ENCODE data around the gene ULBP2.
"Not testable (repeated sequence)": the region's sequence is repeated elsewhere in the genome, so short reads cannot be mapped to it uniquely, and the experiment has no call there.

Gene ULBP2

GRCh38 chr6:149938571-149939355 is 3.1 kb upstream of the ULBP2 start:
- peak overlapping the region; percentile 87 to 97 for H3K27ac Mint-ChIP-seq
- H3K36me3 Mint-ChIP-seq (ENCODE audit: insufficient read depth): peaks cover 34% of the 10 kb centered on the region
- DNase-seq: peak; percentile 57 to 67 (median 58)
- peak overlapping the region; percentile 76 to 85 for H3K4me3 Mint-ChIP-seq
- H3K4me1 Mint-ChIP-seq (ENCODE audit: low read depth in 2 of 2): peaks cover 24 to 34% of the 10 kb centered on the region in 2 donors
- H3K9me3 Mint-ChIP-seq: no peaks in the 10 kb centered on the region
- H3K27me3 Mint-ChIP-seq: peaks cover 65 to 70% of the 10 kb centered on the region in 2 donors
- peak; percentile 58 for ATAC-seq (replicated peaks)

GRCh38 chr6:149939356-149939648 is 2.5 kb upstream of the ULBP2 start:
- H3K4me3 Mint-ChIP-seq: peak overlapping the region; percentile 76 to 85
- no peak for DNase-seq
- peak overlapping the region; percentile 87 to 97 for H3K27ac Mint-ChIP-seq
- peaks cover 59 to 64% of the 10 kb centered on the region in 2 donors for H3K27me3 Mint-ChIP-seq
- H3K4me1 Mint-ChIP-seq (ENCODE audit: low read depth in 2 of 2): peaks cover 24 to 32% of the 10 kb centered on the region in 2 donors
- peaks cover 31% of the 10 kb centered on the region for H3K36me3 Mint-ChIP-seq (ENCODE audit: insufficient read depth)
- ATAC-seq (replicated peaks): no peak
- H3K9me3 Mint-ChIP-seq: no peaks in the 10 kb centered on the region

- ATAC-seq (replicated peaks): no peak
- H3K9me3 Mint-ChIP-seq: no peaks in the 10 kb centered on the region
- H3K4me1 Mint-ChIP-seq (ENCODE audit: low read depth in 2 of 2): peaks cover 24 to 31% of the 10 kb centered on the region in 2 donors
- DNase-seq: no peak
- H3K27me3 Mint-ChIP-seq: peaks cover 53 to 56% of the 10 kb centered on the region in 2 donors
- peak overlapping the region; percentile 89 to 91 for H3K4me3 Mint-ChIP-seq
- H3K36me3 Mint-ChIP-seq (ENCODE audit: insufficient read depth): peaks cover 30% of the 10 kb centered on the region
- H3K27ac Mint-ChIP-seq: no peak overlapping the region
Observed at GRCh38 chr6:149939909-149940671, 1.7 kb upstream of the ULBP2 start.

DNA sequence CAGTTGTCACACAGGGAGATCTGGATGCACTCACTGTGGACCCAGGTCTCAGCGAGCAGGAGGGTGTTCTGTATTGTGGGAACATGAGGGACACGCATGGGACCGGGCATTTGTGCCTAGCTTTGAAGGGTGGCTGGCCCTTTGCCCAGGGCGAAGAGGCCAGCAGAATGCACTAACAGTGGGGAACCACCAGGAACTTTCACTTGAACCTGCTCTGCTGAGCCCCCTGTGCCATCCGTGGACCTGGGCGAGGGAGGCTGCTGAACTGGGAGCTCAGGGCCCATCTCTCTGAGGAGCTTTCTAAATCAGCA is 1.2 kb upstream of the ULBP2 start:
- Mint-ChIP-seq H3K4me1 (ENCODE audit: low read depth in 2 of 2) (peaks cover 24 to 31% of the 10 kb centered on the region in 2 donors), H3K27ac (peak overlapping the region in 1 of 2 donors; percentile 90), H3K27me3 (peaks cover 47 to 51% of the 10 kb centered on the region in 2 donors), H3K4me3 (peak overlapping the region; percentile 89 to 91), H3K9me3 (no peaks in the 10 kb centered on the region), H3K36me3 (ENCODE audit: insufficient read depth) (peaks cover 34% of the 10 kb centered on the region)
- ATAC-seq (replicated peaks) (no peak), DNase-seq (no peak)

- Mint-ChIP-seq H3K4me1 (ENCODE audit: low read depth in 2 of 2) (peaks cover 24 to 31% of the 10 kb centered on the region in 2 donors), H3K36me3 (ENCODE audit: insufficient read depth) (peaks cover 32% of the 10 kb centered on the region), H3K27ac (peak overlapping the region; percentile 90 to 95), H3K9me3 (no peaks in the 10 kb centered on the region), H3K4me3 (peak overlapping the region; percentile 89 to 91), H3K27me3 (peaks cover 29 to 34% of the 10 kb centered on the region in 2 donors)
- DNase-seq (no peak), ATAC-seq (replicated peaks) (no peak)
Observed at GRCh38 chr6:149942461-149942829, 631 bp downstream of the ULBP2 start.

DNA sequence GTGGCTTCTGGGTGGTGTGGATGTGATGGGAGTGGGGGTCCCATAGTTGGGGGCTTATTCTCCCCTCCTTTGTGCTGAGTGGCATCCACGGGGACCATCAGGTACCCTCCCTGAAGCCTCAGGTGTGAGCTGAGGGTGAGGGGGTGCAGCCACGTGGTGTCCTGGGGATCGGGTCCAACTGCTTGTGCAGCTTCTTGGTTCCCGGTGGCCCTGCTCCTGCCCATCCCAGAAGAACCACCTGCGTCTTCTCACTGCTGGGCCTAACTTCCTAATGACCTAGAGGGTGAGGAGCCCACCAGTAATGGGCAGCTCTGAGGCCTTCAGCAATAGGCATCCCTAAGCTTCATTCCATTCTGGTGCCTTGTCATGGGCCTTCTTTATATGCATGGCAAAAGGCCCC is 1.5 kb downstream of the ULBP2 start:
- Mint-ChIP-seq H3K4me3 (peak overlapping the region; percentile 89 to 91), H3K27ac (peak overlapping the region in 1 of 2 donors; percentile 90), H3K4me1 (ENCODE audit: low read depth in 2 of 2) (peaks cover 21 to 29% of the 10 kb centered on the region in 2 donors), H3K27me3 (peaks cover 26 to 34% of the 10 kb centered on the region in 2 donors), H3K36me3 (ENCODE audit: insufficient read depth) (peaks cover 25% of the 10 kb centered on the region)
- H3K9me3 Mint-ChIP-seq; DNase-seq; ATAC-seq (replicated peaks): not testable (repeated sequence)

DNA sequence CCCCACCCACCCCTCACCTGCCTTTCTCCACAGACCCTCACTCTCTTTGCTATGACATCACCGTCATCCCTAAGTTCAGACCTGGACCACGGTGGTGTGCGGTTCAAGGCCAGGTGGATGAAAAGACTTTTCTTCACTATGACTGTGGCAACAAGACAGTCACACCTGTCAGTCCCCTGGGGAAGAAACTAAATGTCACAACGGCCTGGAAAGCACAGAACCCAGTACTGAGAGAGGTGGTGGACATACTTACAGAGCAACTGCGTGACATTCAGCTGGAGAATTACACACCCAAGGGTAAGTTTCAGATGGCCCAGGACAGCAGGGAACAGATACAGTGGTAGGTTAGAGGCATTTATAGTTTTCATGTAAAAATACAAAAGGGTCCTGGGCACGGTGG is 3.5 kb downstream of the ULBP2 start:
- not testable (repeated sequence) for H3K9me3 Mint-ChIP-seq; ATAC-seq (replicated peaks); H3K27ac Mint-ChIP-seq; DNase-seq; H3K4me3 Mint-ChIP-seq
- Mint-ChIP-seq H3K4me1 (ENCODE audit: low read depth in 2 of 2) (peaks cover 12 to 19% of the 10 kb centered on the region in 2 donors), H3K27me3 (peaks cover 20 to 29% of the 10 kb centered on the region in 2 donors), H3K36me3 (ENCODE audit: insufficient read depth) (peaks cover 17% of the 10 kb centered on the region)

DNA sequence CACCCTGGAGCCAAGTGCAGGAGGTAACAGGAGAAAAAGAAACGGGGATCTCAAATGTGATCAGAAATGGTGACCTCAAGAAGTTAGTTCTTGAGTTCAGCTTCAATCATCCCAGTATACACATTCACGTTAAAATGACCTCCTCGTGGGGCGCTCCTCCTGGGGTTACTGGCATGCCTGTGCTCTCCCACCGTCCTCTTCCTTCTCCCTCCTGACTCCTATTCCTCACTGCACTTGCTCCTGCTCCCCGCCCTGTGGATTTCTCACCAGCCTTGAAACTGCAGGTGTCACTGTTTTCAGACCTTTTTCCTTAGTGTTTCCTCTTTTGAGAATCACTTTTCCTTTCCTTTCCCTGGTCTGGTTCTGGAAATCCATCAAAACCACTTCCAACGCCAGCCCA is 4.8 kb downstream of the ULBP2 start:
- not testable (repeated sequence) for H3K9me3 Mint-ChIP-seq; ATAC-seq (replicated peaks)
- peaks cover 29 to 38% of the 10 kb centered on the region in 2 donors for H3K27me3 Mint-ChIP-seq

DNA sequence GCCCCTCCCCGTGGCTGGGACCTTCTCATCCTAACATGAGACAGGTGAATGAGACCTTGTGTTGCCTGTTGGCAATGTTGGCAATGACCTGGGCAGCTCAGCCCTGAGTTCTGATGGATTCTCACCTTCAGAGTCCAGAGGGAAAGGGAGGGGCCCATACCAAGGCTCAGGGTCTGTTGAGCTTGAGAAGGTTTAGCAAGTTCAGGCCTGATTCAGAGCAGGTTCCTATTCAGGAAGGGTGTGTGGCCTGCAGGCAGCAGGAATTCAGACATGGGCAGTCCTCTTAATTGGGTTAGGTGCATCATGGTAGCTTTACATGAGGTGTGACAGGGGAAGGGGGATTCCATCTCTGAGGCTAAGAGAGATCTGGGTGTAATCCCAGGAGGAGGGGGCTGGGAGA is 5.7 kb downstream of the ULBP2 start:
- H3K4me3 Mint-ChIP-seq; ATAC-seq (replicated peaks); H3K27ac Mint-ChIP-seq; H3K4me1 Mint-ChIP-seq (ENCODE audit: low read depth in 2 of 2); H3K9me3 Mint-ChIP-seq; DNase-seq; H3K36me3 Mint-ChIP-seq (ENCODE audit: insufficient read depth): not testable (repeated sequence)
- H3K27me3 Mint-ChIP-seq: peaks cover 38 to 47% of the 10 kb centered on the region in 2 donors

More for the DNA sequence above, 4.8 kb downstream of the ULBP2 start:
- not testable (repeated sequence) for DNase-seq, H3K4me3 Mint-ChIP-seq, H3K27ac Mint-ChIP-seq
- H3K4me1 Mint-ChIP-seq (ENCODE audit: low read depth in 2 of 2): peaks cover 10 to 12% of the 10 kb centered on the region in 2 donors
- peaks cover 14% of the 10 kb centered on the region for H3K36me3 Mint-ChIP-seq (ENCODE audit: insufficient read depth)

DNA sequence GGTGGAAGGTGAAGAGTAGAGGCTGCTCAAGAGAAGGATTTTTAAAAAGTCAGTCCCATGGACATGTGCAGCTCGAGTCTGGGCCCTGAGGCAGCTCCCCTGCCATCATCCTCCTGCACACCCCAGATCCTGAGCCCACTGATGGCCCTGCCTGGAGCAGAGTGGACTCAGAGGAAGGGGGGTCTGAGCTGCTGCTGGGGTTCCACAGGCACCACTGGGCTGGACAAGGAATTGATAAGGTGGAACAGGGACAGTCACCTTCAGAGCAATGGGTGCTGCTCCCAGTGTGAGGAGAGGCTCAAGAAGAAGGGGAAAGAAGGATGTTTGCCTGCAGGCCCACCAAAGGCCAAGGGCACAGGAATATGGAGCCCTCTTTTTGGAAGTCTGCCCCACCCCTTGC is 6.2 kb downstream of the ULBP2 start:
- Mint-ChIP-seq H3K27me3 (peaks cover 42 to 51% of the 10 kb centered on the region in 2 donors), H3K27ac (no peak overlapping the region), H3K4me3 (no peak overlapping the region), H3K4me1 (ENCODE audit: low read depth in 2 of 2) (peaks cover 0 to 2% of the 10 kb centered on the region in 2 donors), H3K9me3 (no peaks in the 10 kb centered on the region), H3K36me3 (ENCODE audit: insufficient read depth) (peaks cover 4% of the 10 kb centered on the region)
- DNase-seq (no peak), ATAC-seq (replicated peaks) (no peak)

DNA sequence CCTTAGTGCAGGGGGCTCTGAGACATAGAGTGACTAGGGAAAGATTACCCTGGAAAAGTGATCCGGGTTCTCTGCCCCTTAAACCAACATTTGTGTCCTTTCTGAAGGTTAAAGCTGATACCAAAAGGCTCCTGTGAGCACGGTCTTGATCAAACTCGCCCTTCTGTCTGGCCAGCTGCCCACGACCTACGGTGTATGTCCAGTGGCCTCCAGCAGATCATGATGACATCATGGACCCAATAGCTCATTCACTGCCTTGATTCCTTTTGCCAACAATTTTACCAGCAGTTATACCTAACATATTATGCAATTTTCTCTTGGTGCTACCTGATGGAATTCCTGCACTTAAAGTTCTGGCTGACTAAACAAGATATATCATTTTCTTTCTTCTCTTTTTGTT is 6.8 kb downstream of the ULBP2 start:
- no peak overlapping the region for H3K4me3 Mint-ChIP-seq
- H3K9me3 Mint-ChIP-seq: no peaks in the 10 kb centered on the region
- ATAC-seq (replicated peaks) (no peak), DNase-seq (no peak)
- H3K36me3 Mint-ChIP-seq (ENCODE audit: insufficient read depth): peaks cover 4% of the 10 kb centered on the region
- H3K27ac Mint-ChIP-seq: no peak overlapping the region
- H3K4me1 Mint-ChIP-seq (ENCODE audit: low read depth in 2 of 2): peaks cover 0 to 1% of the 10 kb centered on the region in 2 donors
- H3K27me3 Mint-ChIP-seq: peaks cover 49 to 57% of the 10 kb centered on the region in 2 donors

DNA sequence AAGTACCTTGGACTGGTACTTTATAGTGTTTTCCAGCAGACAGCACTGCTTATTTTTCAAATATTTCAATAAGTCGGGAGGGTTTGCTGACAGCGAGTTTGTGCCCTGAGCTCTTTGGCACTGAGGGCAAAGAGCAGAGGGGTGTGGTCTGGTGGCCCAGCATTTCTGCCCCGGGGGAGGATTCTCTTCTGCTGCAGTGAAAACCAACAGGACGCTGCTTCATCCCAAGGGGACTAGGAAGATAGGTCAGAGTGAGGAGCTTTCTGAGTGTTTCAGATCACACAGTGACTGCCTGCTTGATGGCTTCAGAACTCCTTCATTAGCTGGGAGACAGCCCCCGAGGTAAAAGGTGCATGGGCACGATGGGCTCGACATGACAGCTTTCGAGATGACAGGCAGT is 8.6 kb downstream of the ULBP2 start:
- ATAC-seq (replicated peaks) (no peak), DNase-seq (no peak)
- Mint-ChIP-seq H3K27me3 (peaks cover 57 to 71% of the 10 kb centered on the region in 2 donors), H3K27ac (no peak overlapping the region), H3K9me3 (no peaks in the 10 kb centered on the region), H3K36me3 (ENCODE audit: insufficient read depth) (peaks cover 2% of the 10 kb centered on the region), H3K4me1 (ENCODE audit: low read depth in 2 of 2) (peaks cover 6 to 7% of the 10 kb centered on the region in 2 donors), H3K4me3 (no peak overlapping the region)

GRCh38 chr6:149951096-149951495 is 9.3 kb downstream of the ULBP2 start:
- DNase-seq (no peak), ATAC-seq (replicated peaks) (no peak)
- Mint-ChIP-seq H3K27ac (no peak overlapping the region), H3K27me3 (peaks cover 64 to 78% of the 10 kb centered on the region in 2 donors), H3K36me3 (ENCODE audit: insufficient read depth) (no peaks in the 10 kb centered on the region), H3K4me3 (no peak overlapping the region), H3K9me3 (no peaks in the 10 kb centered on the region), H3K4me1 (ENCODE audit: low read depth in 2 of 2) (peaks cover 6 to 7% of the 10 kb centered on the region in 2 donors)

- peaks cover 68 to 83% of the 10 kb centered on the region in 2 donors for H3K27me3 Mint-ChIP-seq
- ATAC-seq (replicated peaks): no peak
- H3K27ac Mint-ChIP-seq: no peak overlapping the region
- peaks cover 6 to 7% of the 10 kb centered on the region in 2 donors for H3K4me1 Mint-ChIP-seq (ENCODE audit: low read depth in 2 of 2)
- no peak for DNase-seq
- no peak overlapping the region for H3K4me3 Mint-ChIP-seq
- no peaks in the 10 kb centered on the region for H3K9me3 Mint-ChIP-seq
- no peaks in the 10 kb centered on the region for H3K36me3 Mint-ChIP-seq (ENCODE audit: insufficient read depth)
Observed at GRCh38 chr6:149951626-149952025, 9.8 kb downstream of the ULBP2 start.
